ENCODE data around the gene QPRT. TPM values are rescaled to one million over a fixed set of nuclear protein-coding genes. Genes with fewer than 3 reads are reported as not detected.

Gene QPRT
- total and polyA plus RNA-seq, 12 donors = 48.8 to 325 (median 130) TPM

DNA sequence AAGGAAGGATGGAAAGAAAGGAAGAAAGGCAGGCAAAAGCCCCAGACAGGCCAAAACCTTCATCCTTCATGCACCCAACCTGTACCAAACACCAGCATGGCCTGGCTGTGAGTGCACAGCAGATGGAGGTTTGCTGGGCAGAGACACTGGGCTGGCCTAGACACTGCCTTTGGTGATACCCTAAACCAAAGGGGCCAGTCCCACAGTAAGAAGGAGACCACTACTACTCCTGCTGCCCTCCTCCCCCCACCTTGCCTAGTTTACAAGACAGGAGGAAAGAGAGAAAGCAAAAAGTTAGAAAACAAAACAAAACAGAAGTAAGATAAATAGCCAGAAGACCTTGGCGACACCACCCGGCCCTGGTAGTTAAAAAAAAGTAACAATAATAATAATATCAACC lies 19.1 kb downstream of the QPRT start:
- H3K4me3 ChIP-seq = no peak overlapping the region
- no peaks in the 10 kb centered on the region for H3K36me3 ChIP-seq (replicated peaks in 1 of 2)
- H3K9me3 ChIP-seq (replicated peaks in 1 of 3) = no peaks in the 10 kb centered on the region
- intact Hi-C loops (cut with DNase I) = loop anchor here in 1 of 2 donors (10.0 kb wide), 1 partner anchor 77 kb away; the partner anchor contains the start of gene ZG16
- 48 to 63% (median 50%) methylated on average over 2 of the region's 2 CpGs for WGBS, 4 donors
- no peaks in the 10 kb centered on the region for H3K4me1 ChIP-seq (replicated peaks in 1 of 2)
- TF ChIP-seq POLR2A (IDR thresholded peaks at IDR 0.05) = no peak
- TF ChIP-seq, protein P1, sequence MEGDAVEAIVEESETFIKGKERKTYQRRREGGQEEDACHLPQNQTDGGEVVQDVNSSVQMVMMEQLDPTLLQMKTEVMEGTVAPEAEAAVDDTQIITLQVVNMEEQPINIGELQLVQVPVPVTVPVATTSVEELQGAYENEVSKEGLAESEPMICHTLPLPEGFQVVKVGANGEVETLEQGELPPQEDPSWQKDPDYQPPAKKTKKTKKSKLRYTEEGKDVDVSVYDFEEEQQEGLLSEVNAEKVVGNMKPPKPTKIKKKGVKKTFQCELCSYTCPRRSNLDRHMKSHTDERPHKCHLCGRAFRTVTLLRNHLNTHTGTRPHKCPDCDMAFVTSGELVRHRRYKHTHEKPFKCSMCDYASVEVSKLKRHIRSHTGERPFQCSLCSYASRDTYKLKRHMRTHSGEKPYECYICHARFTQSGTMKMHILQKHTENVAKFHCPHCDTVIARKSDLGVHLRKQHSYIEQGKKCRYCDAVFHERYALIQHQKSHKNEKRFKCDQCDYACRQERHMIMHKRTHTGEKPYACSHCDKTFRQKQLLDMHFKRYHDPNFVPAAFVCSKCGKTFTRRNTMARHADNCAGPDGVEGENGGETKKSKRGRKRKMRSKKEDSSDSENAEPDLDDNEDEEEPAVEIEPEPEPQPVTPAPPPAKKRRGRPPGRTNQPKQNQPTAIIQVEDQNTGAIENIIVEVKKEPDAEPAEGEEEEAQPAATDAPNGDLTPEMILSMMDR (IDR thresholded peaks at IDR 0.05) = no peak
- DNase-seq = no peak
- no peaks in the 10 kb centered on the region for H3K27me3 ChIP-seq
- no peak overlapping the region for H3K27ac ChIP-seq

- no peaks in the 10 kb centered on the region for H3K9me3 ChIP-seq (replicated peaks in 1 of 3)
- DNase-seq = no peak
- no peak overlapping the region for H3K4me3 ChIP-seq
- H3K27ac ChIP-seq = no peak overlapping the region
- no peaks in the 10 kb centered on the region for H3K4me1 ChIP-seq (replicated peaks in 1 of 2)
- intact Hi-C loops (cut with DNase I) = loop anchor here in 1 of 2 donors (10.0 kb wide), 1 partner anchor 76 kb away; the partner anchor contains the start of gene ZG16
- TF ChIP-seq, protein P1 (IDR thresholded peaks at IDR 0.05) = no peak
- TF ChIP-seq POLR2A (IDR thresholded peaks at IDR 0.05) = no peak
- no peaks in the 10 kb centered on the region for H3K36me3 ChIP-seq (replicated peaks in 1 of 2)
- no peaks in the 10 kb centered on the region for H3K27me3 ChIP-seq
- WGBS, 4 donors = 82 to 89% (median 84%) methylated on average over 15 to 17 of the region's 17 CpGs
Observed at GRCh38 chr16:29698484-29699323, 19.7 kb downstream of the QPRT start.

DNA sequence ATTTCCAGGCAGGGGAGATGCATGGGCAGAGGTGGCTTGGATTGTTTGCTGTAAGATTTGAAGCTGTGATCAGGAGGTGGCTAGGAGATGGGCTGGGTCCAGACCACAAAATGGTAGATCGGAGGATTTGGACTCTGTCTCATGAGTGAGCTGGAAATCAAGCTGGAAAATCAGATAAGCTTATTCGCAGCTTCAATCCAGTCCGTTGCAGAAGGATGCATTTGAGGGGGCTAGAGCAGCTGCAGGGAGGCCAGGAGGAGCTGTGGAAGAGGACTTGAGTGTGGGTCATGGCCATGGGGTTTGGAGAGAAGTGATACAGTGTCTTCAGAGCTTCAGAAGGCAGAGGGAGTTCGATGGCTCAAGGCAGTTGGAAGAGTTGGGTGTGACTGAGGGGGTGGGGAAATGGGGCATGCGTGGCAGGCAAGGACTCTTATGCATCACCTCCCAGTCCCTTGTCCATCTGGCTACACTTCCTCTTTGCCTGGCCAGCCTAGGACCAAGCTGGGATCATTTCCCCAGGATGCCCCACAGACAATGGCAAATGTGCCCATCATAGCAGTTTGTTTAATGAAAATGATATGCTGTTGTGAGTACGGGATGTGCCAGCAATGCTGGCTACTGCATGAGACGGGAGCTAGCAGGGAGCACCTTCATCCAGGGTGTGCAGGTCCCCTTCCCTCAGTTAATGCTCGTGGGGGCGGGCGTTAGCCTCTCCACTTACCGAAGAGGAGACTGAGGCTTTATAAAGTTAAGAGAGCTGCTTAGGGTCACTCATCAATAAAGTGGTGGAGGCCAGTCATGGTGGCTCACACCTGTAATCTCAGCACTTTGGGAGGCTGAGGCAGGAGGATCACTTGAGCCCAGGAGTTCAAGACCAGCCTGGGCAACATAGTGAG lies 20.6 kb downstream of the QPRT start:
- WGBS, 4 donors = 58 to 70% (median 62%) methylated on average over 6 to 11 of the region's 11 CpGs
- TF ChIP-seq, protein P1 (IDR thresholded peaks at IDR 0.05) = no peak
- TF ChIP-seq POLR2A (IDR thresholded peaks at IDR 0.05) = no peak
- H3K27ac ChIP-seq = no peak overlapping the region
- no peaks in the 10 kb centered on the region for H3K9me3 ChIP-seq (replicated peaks in 1 of 3)
- H3K36me3 ChIP-seq (replicated peaks in 1 of 2) = no peaks in the 10 kb centered on the region
- no peak overlapping the region for H3K4me3 ChIP-seq
- DNase-seq = no peak
- intact Hi-C loops (cut with DNase I) = loop anchor here in 1 of 2 donors (10.0 kb wide), 2 partner anchors 75 to 325 kb away; partner anchors contain the start of genes C16orf92 and ZG16
- H3K27me3 ChIP-seq = no peaks in the 10 kb centered on the region
- no peaks in the 10 kb centered on the region for H3K4me1 ChIP-seq (replicated peaks in 1 of 2)

Data from adrenal gland (tissue), 12 donors.